H1 (cell line): ENCODE measurements around the gene EFCAB3. TPM values are rescaled to one million over a fixed set of nuclear protein-coding genes. Genes with fewer than 3 reads are reported as not detected.
"Not testable (repeated sequence)": the region's sequence is repeated elsewhere in the genome, so short reads cannot be mapped to it uniquely, and the experiment has no call there.

ENCODE experiments used
- CTCF ChIA-PET: fragments of 300-600 bp; sonication (Branson Sonifier 250); formaldehyde crosslinking; loops from one replicate; lab custom pipeline; 2021; ENCODE audit not compliant: partially characterized antibody; lab: Charles Lee
- POLR2A ChIA-PET: fragments of 300-600 bp; sonication (Branson Sonifier 250); formaldehyde crosslinking; loops from one replicate; lab custom pipeline; 2021; ENCODE audit warnings: inconsistent platforms; ENCODE audit not compliant: partially characterized antibody; lab: Charles Lee
- DNase-seq, 2 experiments: peaks; one replicate each; pipeline versions ENCODE4 v3.0.0 to v3.0.0-alpha.2; 2010 to 2022; ENCODE audit warnings: low spot score in 2 of 2, low read depth in 1 of 2, mixed read lengths in 1 of 2
- FAIRE-seq: peaks from 2 replicates; lab custom pipeline; 2011; peaks lifted over from hg19 to GRCh38; lab: Jason Lieb, UNC
- H2AFZ ChIP-seq: 2 replicates; pipeline ENCODE4 v1.8.1; 2012; ENCODE audit warnings: low read length, inconsistent platforms
- H2AK5ac ChIP-seq: 2 replicates; pipeline ENCODE4 v1.6.1; 2013; ENCODE audit warnings: low read depth, low read length
- H2BK120ac ChIP-seq: replicated peaks from 2 replicates; pipeline ENCODE3; 2013; ENCODE audit warnings: low read depth, low read length, inconsistent platforms
- H2BK12ac ChIP-seq: 2 replicates; pipeline ENCODE4 v1.6.1; 2013; ENCODE audit warnings: low read depth, low read length
- H2BK15ac ChIP-seq: 2 replicates; pipeline ENCODE4 v1.6.1; 2013; ENCODE audit warnings: low read length
- H2BK20ac ChIP-seq: 2 replicates; pipeline ENCODE4 v1.6.1; 2013; ENCODE audit warnings: low read length
- H2BK5ac ChIP-seq: 2 replicates; pipeline ENCODE4 v1.6.1; 2013; ENCODE audit warnings: low read depth, low read length
- H3K14ac ChIP-seq: 2 replicates; pipeline ENCODE4 v1.6.1; 2013; ENCODE audit warnings: inconsistent platforms; ENCODE audit not compliant: insufficient read length
- H3K18ac ChIP-seq: 2 replicates; pipeline ENCODE4 v1.6.1; 2013; ENCODE audit warnings: low read length; ENCODE audit errors: extremely low read depth
- H3K23ac ChIP-seq: 2 replicates; pipeline ENCODE4 v1.6.1; 2013; ENCODE audit warnings: inconsistent platforms; ENCODE audit not compliant: insufficient read length
- H3K23me2 ChIP-seq: 2 replicates; pipeline ENCODE4 v1.6.1; 2013; ENCODE audit warnings: low read depth, low read length
- H3K27ac ChIP-seq: 2 replicates; pipeline ENCODE4 v1.6.1; 2011; ENCODE audit warnings: low read depth, low read length, inconsistent platforms
- H3K27me3 ChIP-seq, 4 experiments: replicated peaks in 1 of 4; 1 replicate in 1 of 4; 2 replicates in 3 of 4; pipeline versions ENCODE4 v1.6.1 to v1.8.1; 2011 to 2013; ENCODE audit warnings: low read length in 3 of 4, mild to moderate bottlenecking in 3 of 4, inconsistent platforms in 2 of 4, mixed read lengths in 2 of 4, moderate library complexity in 1 of 4; ENCODE audit not compliant: control insufficient read depth in 3 of 4, insufficient read depth in 3 of 4; ENCODE audit errors: extremely low read depth in 1 of 4
- H3K36me3 ChIP-seq, 4 experiments: 2 replicates each; pipeline versions ENCODE4 v1.6.1 to v1.8.1; 2011 to 2013; ENCODE audit warnings: mild to moderate bottlenecking in 4 of 4, low read length in 3 of 4, moderate library complexity in 2 of 4, control low read depth in 1 of 4, inconsistent platforms in 1 of 4; ENCODE audit not compliant: insufficient read depth in 4 of 4, control insufficient read depth in 2 of 4
- H3K4ac ChIP-seq: replicated peaks from 2 replicates; pipeline ENCODE3; 2013; ENCODE audit warnings: low read length, low read depth, mixed read lengths, inconsistent platforms; ENCODE audit not compliant: insufficient read length
- H3K4me1 ChIP-seq, 4 experiments: replicated peaks in 1 of 4; 1 replicate in 1 of 4; 2 replicates in 3 of 4; pipeline versions ENCODE4 v1.6.1 to v1.8.1; 2011 to 2013; ENCODE audit warnings: low read length in 3 of 4, inconsistent platforms in 2 of 4, mixed read lengths in 1 of 4; ENCODE audit not compliant: insufficient read depth in 4 of 4, control insufficient read depth in 3 of 4
- H3K4me2 ChIP-seq, 2 experiments: 2 replicates each; pipeline versions ENCODE4 v1.6.1 to v1.8.1; 2011 to 2013; ENCODE audit warnings: low read depth in 2 of 2, low read length in 2 of 2, control low read depth in 1 of 2, inconsistent platforms in 1 of 2, mild to moderate bottlenecking in 1 of 2; ENCODE audit not compliant: insufficient read depth in 1 of 2
- H3K4me3 ChIP-seq, 4 experiments: fragments of 200-600, 300-600 bp in 1 of 4; sonication (generic), shearing (Covaris generic), sonication (Bioruptor Twin) in 1 of 4; 2 replicates each; pipeline versions ENCODE4 v1.5.1 to v1.8.1; 2011 to 2016; ENCODE audit warnings: low read length in 4 of 4, low read depth in 3 of 4, control low read depth in 2 of 4, inconsistent platforms in 2 of 4, mild to moderate bottlenecking in 2 of 4, mixed read lengths in 1 of 4, moderate library complexity in 1 of 4; ENCODE audit not compliant: insufficient read depth in 2 of 4; ENCODE audit errors: extremely low read depth in 1 of 4
- H3K56ac ChIP-seq: replicated peaks from 2 replicates; pipeline ENCODE3; 2013; ENCODE audit warnings: low read depth, mild to moderate bottlenecking, mixed read lengths, low read length, inconsistent platforms; ENCODE audit not compliant: insufficient read length
- H3K79me1 ChIP-seq: 2 replicates; pipeline ENCODE4 v1.6.1; 2013; ENCODE audit warnings: low read depth, low read length, control low read depth
- H3K79me2 ChIP-seq, 2 experiments: 2 replicates each; pipeline versions ENCODE4 v1.6.1 to v1.8.1; 2012 to 2013; ENCODE audit warnings: low read length in 2 of 2, mild to moderate bottlenecking in 2 of 2, inconsistent platforms in 1 of 2; ENCODE audit not compliant: insufficient read depth in 2 of 2, control insufficient read depth in 1 of 2
- H3K9ac ChIP-seq, 4 experiments: replicated peaks in 1 of 4; 1 replicate in 1 of 4; 2 replicates in 3 of 4; pipeline versions ENCODE4 v1.6.1 to v1.8.1; 2011 to 2013; ENCODE audit warnings: low read depth in 3 of 4, low read length in 3 of 4, control low read depth in 2 of 4, mild to moderate bottlenecking in 2 of 4, moderate library complexity in 2 of 4, inconsistent platforms in 1 of 4; ENCODE audit errors: extremely low read depth in 1 of 4
- H3K9me3 ChIP-seq, 2 experiments: 2 replicates each; pipeline versions ENCODE4 v1.6.1 to v1.8.1; 2012 to 2013; ENCODE audit warnings: mild to moderate bottlenecking in 2 of 2, moderate library complexity in 2 of 2, control low read depth in 1 of 2, inconsistent platforms in 1 of 2, low read depth in 1 of 2, low read length in 1 of 2, mixed read lengths in 1 of 2; ENCODE audit not compliant: insufficient read depth in 2 of 2
- H4K20me1 ChIP-seq, 2 experiments: replicated peaks in 1 of 2; 2 replicates each; pipeline versions ENCODE3 to v1.8.1; 2011 to 2013; ENCODE audit warnings: inconsistent platforms in 2 of 2, low read length in 2 of 2, mild to moderate bottlenecking in 1 of 2; ENCODE audit not compliant: insufficient read depth in 2 of 2, control insufficient read depth in 1 of 2
- H4K5ac ChIP-seq: 2 replicates; pipeline ENCODE4 v1.6.1; 2013; ENCODE audit warnings: low read length, low read depth, mixed read lengths, inconsistent platforms; ENCODE audit not compliant: insufficient read length
- H4K8ac ChIP-seq: 2 replicates; pipeline ENCODE4 v1.8.0; 2013; ENCODE audit warnings: mild to moderate bottlenecking, moderate library complexity, low read length, inconsistent platforms; ENCODE audit not compliant: insufficient read depth; ENCODE audit errors: extremely low read depth
- H4K91ac ChIP-seq: replicated peaks from 2 replicates; pipeline ENCODE3; 2013; ENCODE audit warnings: low read length, mixed read lengths, inconsistent platforms; ENCODE audit not compliant: insufficient read length
- WGBS, 2 experiments: shearing (Covaris generic) in 1 of 2; methylation state at CpG; one replicate each; pipeline versions ENCODE4 v1.1.6 to v1.1.7; 2013 to 2015; ENCODE audit warnings: low lambda C conversion rate in 2 of 2, mixed read lengths in 2 of 2, inconsistent platforms in 1 of 2, low coverage in 1 of 2, missing lambda C conversion rate in 1 of 2; ENCODE audit not compliant: insufficient replicate concordance in 2 of 2, insufficient coverage in 1 of 2, insufficient read length in 1 of 2; ENCODE audit errors: extremely low coverage in 1 of 2, missing lambda C conversion rate in 1 of 2; 5-methylcytosine and 5-hydroxymethylcytosine counted together
- polyA plus RNA-seq, 7 experiments: library from polyadenylated mRNA; depleted of rRNA in 3 of 7; stranded (reverse) in 5 of 7; unstranded in 2 of 7; fragments of >200 nt in 5 of 7; fragments of 200-250 nt in 2 of 7; gene quantifications; 1 replicate in 5 of 7; 2 replicates in 1 of 7; 4 replicates in 1 of 7; pipeline versions ENCODE4 v1.2.1 to v1.2.3, GENCODE V29; 2011 to 2013; ENCODE audit warnings: missing spikeins in 2 of 7, mixed read lengths in 2 of 7
- total RNA-seq: library from RNA; stranded (reverse); fragmentation: NEBNext Ultra II Directional; extraction: Animal tissue kit (Norgen Biotek cat#: 25700); gene quantifications from 2 replicates; pipeline ENCODE4 v1.2.1, GENCODE V29; 2021

EFCAB3 gene
- total and polyA plus RNA-seq, 2 of the 8 experiments (the other 6 are each of a cell fraction or from before 2014, with no cell fraction given): not detected

- CTCF ChIA-PET: interaction anchor here (0.7 to 1.4 kb wide), 2 partner anchors 15 to 22 kb away, joined by 3 to 5 read pairs; no protein-coding TSS in a partner anchor
- not testable (repeated sequence) for H2BK5ac ChIP-seq, H2AK5ac ChIP-seq, H3K23ac ChIP-seq, H3K4me2 ChIP-seq, H3K79me2 ChIP-seq, H3K18ac ChIP-seq, H2AFZ ChIP-seq, H4K8ac ChIP-seq, H4K91ac ChIP-seq, H2BK20ac ChIP-seq, H3K4me1 ChIP-seq, FAIRE-seq, H3K27me3 ChIP-seq, H3K4ac ChIP-seq, DNase-seq, H4K5ac ChIP-seq, H3K14ac ChIP-seq, H3K23me2 ChIP-seq, H3K27ac ChIP-seq, H3K9me3 ChIP-seq, H2BK12ac ChIP-seq, H4K20me1 ChIP-seq, H3K79me1 ChIP-seq, H3K4me3 ChIP-seq, H2BK15ac ChIP-seq, H3K56ac ChIP-seq, H2BK120ac ChIP-seq, H3K9ac ChIP-seq
- POLR2A ChIA-PET: interaction anchor here (0.6 kb wide), 1 partner anchor 224 kb away, joined by 3 read pairs; no protein-coding TSS in a partner anchor
- 98% methylated on average over 4 of the region's 4 CpGs; no CpG with 5 or more reads in 1 of the 2 experiments for WGBS, 2 experiments
- peaks cover 9 to 57% (median 43%) of the 10 kb centered on the region in 4 experiments; a peak in 7 of 8 replicates for H3K36me3 ChIP-seq
These were observed 65.4 kb downstream of the EFCAB3 start for GRCh38 chr17:62445791-62446190.

- H2AK5ac ChIP-seq, H2BK5ac ChIP-seq, H3K23me2 ChIP-seq, H2BK12ac ChIP-seq, FAIRE-seq, H3K56ac ChIP-seq, H3K27me3 ChIP-seq, H4K8ac ChIP-seq, DNase-seq, H2BK15ac ChIP-seq, H2BK20ac ChIP-seq, POLR2A ChIA-PET, H4K91ac ChIP-seq, H3K9me3 ChIP-seq, H3K4me2 ChIP-seq, H3K4ac ChIP-seq, H3K4me1 ChIP-seq, H3K14ac ChIP-seq, H3K79me1 ChIP-seq, H3K79me2 ChIP-seq, H3K23ac ChIP-seq, H4K20me1 ChIP-seq, H3K4me3 ChIP-seq, H3K27ac ChIP-seq, H3K9ac ChIP-seq, H2AFZ ChIP-seq, H4K5ac ChIP-seq, H3K18ac ChIP-seq, H2BK120ac ChIP-seq: not testable (repeated sequence)
- 97% methylated on average over 4 of the region's 4 CpGs; no CpG with 5 or more reads in 1 of the 2 experiments for WGBS, 2 experiments
- H3K36me3 ChIP-seq: peaks cover 5 to 17% (median 13%) of the 10 kb centered on the region in 4 experiments; a peak in 7 of 8 replicates
- CTCF ChIA-PET: interaction anchor here (0.6 kb wide), 1 partner anchor 21 kb away, joined by 3 read pairs; no protein-coding TSS in a partner anchor
These were observed 71.8 kb downstream of the EFCAB3 start for GRCh38 chr17:62452195-62452594.
